HG02885 (cell line): Measurements from ENCODE around the gene GNAQ.

Source experiments
- ATAC-seq: cut with Tn5 transposase; IDR thresholded peaks from one replicate; pipeline ENCODE4 v1.9.1; 2021; ENCODE audit warnings: mild to moderate bottlenecking; ENCODE audit not compliant: unreplicated experiment, poor library complexity

Gene GNAQ

DNA sequence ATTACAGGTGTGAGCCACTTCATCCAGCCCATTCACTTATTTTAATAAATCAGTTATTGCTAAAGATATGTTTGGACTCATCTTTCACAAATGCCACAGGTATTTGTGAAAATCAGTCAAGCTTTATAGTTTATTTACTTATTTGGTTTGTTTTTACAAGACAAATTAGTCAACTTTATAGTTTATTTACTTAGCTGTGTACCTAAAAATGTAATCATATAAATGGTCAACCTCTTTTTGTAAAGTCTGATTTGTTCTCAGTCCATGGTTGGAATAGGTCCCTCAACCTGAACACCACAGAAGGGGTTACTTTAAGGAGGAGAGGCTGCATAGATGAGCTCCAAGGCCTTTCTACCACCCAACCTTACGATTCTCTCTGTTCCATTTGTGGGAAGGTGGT, 80.2 kb downstream of the GNAQ start:
- no peak for ATAC-seq

DNA sequence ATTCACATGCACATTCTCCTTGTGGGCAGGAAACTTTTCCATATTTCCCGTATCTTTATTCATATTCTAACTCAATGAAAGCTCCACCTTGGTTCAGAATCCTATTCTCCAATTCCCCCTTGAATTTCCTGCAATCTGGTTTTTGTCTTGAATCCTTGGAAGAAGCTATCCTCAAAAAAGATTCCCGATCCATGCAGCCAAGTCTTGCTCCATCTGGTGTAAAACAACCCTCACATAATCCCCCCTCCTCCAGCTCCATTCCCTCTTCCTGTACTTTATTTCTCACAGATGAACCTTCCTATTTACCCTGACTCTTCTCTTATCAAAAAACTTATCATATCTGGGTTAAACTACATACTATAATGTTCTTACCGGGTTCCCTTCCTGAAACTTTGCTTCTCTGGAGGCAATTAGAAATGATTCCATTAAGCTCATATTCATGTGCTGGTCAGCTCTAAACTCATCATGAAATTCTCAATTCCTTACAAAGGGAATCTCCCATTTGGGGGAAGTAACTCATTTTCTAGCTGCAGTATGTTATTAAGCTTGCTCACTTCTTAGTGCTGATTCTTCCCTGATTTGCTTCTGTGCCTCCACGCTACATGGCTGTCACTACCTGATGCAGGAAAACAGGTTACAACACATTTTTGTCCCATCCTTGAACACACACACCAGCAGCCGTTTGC, 81.7 kb downstream of the GNAQ start:
- ATAC-seq: no peak

DNA sequence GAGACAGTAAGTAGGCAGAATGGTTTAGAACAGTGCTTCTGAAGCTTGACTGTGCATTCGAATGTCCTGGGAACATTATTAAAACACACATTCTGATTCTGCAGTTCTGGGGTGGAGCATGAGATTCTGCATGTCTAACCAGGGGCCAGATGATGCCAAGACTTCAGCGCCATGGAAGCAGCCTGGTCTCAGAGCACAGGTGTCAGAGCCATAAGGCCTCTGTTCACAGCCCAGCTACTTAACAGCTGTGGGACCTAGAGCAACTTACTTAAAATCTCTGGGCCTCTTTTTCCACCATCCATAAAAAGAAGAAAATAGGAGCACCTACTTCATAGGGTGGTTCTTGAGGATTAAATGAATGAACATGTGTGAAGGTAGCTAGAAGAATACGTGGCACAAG, 84.0 kb downstream of the GNAQ start:
- ATAC-seq: no peak

DNA sequence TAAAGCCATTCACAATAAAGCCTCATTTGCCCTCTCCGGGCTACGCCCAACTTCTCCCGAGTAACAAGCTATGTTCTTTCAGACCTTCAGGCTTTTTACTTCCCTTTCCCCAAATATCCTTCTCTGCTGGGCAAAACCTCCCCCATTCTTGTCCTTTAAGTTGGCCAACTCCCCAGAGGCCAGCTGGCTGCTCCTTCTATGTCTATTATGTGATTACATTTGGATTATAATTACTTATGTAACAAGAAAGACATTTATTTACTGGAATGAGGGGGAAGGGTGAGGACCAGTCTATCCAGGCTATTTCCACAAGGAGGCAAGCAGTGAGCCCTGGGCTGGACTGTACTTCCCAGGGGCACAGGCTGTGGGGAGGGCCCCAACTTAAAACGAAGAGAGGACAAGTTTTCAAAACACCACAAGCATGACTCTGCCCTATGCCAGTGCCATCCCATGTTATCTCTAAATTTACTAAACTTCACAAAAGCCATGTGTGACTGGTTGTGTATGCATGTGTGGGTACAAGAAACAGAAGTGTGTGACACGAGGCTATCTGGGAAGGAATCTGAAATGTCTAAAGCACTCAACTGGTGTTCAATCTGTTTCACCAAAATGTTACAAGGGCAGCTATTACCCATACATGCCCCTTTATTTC, 84.5 kb downstream of the GNAQ start:
- ATAC-seq: no peak

DNA sequence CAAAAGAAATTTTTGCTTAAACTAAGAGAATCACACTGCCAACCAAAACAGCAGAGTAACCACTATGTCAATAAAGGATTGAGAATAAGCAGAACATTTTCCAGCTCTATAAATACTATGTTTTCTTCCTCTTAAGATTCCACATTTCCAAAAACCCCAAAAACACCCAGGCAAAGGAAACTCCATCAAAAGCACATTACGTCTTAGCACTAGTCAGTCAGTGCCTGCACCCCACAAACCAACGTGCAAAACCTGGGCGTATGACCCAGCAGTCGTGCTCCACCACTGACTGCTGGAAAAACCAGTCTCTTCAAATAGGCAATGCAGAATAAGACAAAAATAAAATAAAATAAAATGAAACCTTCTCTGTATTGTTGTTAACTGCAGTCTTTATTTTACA, 85.3 kb downstream of the GNAQ start:
- ATAC-seq: no peak

DNA sequence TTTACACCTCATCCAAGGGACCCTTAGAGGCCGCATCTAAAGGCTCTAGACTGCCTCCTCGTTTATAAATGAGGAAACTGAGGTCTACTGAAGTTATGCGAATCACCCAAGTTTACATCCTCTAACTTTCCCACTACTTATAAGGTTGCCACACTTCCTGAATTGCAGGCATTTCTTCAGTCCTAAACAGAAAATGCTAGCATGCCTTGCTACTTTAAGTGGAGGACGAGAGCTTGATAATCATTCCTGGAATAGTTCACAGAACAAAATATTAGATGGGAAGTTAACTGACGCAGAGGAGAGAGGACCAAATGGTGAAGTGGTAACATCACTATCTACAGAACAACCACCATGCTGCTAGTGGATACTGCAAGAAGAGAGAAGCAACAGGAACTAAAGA, 85.8 kb downstream of the GNAQ start:
- no peak for ATAC-seq

DNA sequence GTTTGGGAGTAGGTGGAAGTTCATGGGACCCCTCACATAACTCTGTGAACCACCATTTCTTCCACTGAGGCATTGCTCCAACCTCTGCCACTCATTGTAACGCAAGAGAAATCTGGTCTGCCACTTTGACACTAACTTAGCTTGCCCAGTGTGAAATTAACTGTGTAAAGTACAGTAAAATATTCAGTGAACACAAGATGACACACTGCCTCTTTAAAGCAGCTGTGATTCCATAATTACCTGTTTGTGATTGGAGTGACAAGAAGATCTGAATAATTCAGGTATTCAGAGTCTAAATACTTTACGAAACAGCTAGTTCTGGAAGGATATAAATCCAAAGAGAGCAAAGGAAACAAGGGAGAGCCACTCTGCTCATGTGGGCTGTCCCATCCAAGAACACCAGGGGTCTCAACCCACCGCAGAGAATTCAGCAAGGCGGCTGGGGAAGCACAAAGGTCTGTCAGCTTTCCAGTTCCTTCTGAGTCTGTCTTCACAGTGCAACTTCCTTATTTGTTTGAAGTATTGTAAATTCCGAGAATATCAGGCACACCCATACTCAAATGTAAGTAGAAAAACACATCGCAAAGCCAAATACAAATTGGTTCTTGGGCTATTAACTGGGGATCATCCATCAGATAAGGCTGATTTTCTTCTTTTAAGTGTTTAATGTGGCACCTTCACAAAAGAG, 86.9 kb downstream of the GNAQ start:
- no peak for ATAC-seq

DNA sequence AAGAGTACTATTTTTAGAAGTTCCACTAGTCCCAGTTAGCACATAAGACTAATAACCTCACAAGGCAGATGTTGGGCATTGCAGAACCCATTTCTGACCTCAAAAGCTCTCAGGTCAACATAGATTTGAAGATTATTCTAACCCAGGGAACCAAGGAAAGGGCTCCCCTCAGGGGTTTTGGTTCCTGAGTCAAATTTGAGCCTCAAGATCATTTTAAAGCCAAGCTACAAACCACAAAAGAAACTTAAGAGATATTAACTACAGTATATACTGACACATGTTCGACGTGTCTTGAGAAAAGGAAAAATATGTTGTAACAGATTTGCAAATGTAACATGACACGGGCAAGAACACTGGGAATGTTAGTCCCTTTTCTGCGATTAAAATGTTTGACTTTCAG, 88.6 kb downstream of the GNAQ start:
- no peak for ATAC-seq

DNA sequence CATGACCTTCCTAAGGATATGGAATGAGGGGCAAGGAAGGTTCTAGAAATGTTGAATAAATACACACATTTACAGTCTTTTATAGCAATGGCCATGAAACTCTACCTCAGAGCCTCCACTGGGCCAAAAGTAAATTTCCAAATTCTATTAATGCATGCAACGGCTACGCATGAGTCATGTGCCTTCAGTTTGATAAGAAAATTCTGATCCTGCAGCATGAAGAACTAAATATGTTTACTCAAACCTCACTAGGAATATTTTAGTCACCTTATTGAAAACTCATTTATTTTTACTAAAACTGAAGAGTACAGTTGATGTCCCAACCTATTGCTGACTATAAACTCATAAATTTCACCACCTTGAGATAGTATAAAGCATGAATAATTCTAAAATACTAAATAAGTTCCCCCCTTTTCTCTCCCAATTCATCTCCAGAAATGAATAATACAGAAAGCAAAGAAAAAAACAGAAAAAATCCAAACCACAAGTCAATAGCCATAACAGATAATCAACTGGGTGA, 92.4 kb downstream of the GNAQ start:
- no peak for ATAC-seq

DNA sequence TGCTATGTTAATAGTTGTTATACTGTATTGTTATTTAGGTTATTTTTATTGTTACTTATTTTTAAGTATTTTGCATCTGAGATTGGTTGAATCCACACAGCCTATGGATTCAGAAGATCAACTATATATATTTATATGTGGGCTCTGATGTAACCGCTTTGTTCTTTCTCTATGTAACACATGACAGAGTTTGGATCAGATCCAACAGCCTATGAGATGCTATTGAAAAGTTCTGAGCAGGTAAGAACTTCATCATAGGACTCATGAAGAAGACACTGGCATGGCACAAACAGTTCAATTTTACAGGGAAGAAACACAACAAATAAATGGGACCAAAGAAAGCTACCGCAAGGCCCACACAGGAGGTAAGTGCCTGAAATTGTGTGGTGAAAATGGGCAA, 93.4 kb downstream of the GNAQ start:
- ATAC-seq: no peak

DNA sequence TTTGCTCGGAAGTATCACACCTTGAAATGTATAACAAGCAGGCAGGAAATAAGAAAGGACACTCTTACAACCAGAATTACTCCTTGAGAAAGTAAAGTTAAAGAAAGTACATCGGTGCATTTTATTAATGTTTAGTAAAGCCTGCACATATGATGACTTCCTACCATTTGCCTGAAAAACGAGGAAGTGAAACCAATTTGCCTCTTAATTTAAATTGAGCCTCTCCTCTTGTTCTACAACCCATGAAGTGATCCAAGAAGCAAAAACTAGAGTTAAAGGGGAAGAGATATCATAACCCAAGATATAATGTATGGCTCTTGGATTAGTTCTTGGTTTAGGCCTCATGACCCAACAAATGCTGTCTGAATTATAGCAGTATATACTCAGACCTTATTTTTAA, 95.6 kb downstream of the GNAQ start:
- no peak for ATAC-seq

DNA sequence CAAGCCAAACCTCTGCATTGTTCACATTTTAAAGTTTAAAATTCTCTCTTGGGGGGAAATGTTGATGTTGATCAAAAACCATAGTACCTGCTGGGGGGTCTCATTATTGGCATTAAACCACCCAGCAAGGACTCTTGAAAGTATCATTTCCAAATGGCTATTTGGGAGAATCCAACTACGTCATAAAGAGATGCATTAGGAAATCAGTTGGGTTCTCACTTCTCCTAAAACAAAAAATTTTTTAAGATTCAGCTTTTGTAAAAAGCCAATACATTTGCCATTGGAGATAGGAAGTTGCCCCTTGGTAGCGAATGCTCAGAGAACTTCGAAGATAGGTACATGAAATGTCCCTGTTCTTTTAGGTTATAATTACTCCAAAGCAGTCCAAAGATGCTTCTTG, 96.4 kb downstream of the GNAQ start:
- no peak for ATAC-seq

DNA sequence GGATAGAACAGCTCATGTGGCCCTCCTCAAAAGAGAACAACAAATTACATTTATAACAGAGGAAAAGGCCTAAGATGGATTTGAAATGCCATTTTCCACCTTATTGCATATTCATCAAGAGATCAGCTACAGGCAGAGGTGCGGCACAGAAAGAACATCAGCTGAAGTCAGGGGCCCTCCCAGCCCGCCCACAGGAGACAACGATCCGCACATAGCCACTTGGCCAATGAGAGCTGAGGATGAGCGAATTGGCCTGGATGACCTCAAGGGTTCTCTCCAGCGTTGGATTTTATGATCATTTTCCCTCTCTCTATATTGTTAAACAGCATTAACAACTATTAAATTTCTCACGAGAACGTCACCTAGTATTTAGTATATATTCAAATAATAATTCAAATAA, 97.6 kb downstream of the GNAQ start:
- no peak for ATAC-seq

DNA sequence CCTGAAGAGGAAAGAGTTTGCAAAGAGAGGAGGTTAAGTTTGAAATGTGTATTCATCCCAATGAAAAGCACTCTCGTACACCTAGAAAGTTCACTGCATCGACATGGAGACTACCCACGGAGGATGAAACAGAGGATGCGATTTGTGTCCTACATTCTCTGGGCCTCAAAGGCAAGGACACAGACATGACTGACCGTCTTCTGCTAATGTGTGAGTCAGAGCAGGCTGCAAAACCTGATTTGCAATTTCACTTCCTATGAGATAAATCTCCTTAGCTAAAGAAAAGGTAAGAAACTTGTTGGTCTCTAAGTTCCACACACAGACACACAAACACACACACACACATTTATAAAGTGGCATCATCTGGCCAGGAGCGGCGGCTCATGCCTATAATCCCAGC, 98.6 kb downstream of the GNAQ start:
- no peak for ATAC-seq

DNA sequence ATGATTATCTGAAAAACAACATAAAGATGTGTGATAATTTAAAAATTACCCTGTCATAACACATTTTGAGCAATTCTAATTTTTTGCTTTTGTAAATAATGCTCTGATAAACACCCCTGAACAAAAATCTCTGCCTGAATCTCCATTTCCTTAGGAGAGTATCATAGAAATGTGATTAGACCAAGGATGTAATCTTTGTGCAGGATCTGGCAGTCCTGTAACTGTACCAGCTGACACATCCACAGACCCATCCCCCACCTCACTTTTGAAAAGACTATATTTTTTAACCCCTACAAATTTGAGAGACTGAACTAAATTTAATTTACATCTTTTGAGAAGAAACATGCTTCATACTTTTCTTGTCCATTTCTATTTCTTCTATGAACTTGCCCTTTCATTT, 101.7 kb downstream of the GNAQ start:
- ATAC-seq: no peak

DNA sequence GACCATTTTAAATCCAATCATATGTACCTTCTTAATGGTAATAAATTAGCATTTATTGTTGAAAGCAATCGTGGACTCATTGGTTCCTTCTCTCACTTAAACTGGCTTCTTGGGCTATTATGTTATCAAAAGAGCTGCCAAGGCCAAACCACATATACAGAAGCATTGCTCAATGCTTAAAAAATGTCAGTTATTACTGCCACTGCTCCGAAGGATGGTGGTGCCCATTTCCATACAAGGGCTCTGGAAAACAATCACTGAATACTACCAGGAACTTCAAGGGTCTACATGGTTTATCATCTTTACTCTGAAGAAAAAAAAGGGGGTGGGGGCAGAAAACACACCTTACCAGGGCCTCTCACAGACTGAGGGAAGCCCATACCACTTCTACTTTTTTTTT, 104.3 kb downstream of the GNAQ start:
- no peak for ATAC-seq

DNA sequence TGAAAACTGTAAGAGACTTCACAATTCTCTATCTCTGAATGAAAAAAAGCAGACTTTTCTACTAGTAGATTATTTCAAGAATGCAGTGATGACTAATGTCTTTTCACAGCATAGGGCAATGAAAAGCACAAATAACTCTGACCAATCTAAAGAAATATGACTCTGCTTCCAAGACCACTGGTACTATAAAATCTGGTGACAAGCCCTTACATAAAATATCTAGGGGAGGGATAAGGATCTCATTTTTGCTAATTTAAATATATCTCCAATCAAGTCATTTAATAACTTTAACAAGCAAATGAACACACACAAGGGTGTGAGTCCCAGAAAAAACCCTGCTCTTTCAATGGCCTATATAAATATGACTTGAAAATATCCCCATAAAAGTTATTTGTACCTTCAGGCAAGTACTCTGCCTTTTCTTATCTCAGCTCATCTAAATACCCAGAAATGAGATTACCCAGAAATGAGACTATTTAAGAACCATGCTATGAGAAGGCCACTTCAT, 105.2 kb downstream of the GNAQ start:
- no peak for ATAC-seq

DNA sequence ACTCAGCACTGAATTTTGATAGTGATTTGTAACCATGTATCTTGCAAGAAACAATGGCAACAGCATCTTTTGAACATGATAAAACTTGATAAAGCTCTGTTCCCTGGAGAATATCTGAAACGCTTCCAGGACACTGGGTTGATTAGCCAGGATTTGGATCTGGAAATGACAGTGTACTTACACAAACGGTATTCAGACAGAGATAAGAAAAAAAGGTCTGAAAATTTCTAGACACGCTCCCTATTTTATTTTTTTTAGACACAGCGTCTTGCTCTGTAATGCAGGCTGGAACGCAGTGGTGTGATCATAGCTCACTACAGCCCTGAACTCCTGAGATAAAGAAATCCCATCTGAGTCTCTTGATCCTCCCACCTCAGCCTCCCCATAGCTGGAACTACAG, 109.0 kb downstream of the GNAQ start:
- ATAC-seq: no peak

DNA sequence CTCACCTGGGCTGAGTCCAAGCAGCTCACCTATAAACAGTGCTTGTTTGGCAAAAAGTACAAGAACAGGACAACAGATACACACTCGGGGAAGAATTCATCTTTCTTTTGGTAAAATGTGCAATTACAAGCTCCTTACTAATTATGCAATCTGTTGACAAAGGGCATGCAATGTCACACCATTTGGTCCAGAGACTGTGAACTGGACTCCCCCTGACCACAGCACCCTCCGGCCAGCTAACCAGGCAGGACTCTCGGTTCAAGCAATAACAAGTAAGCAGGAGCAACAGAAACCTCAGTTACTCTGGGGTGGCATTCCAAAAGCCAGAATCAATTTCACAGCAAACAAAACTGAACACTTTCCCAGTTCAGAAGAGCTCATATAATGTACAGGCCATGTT, 113.8 kb downstream of the GNAQ start:
- no peak for ATAC-seq

DNA sequence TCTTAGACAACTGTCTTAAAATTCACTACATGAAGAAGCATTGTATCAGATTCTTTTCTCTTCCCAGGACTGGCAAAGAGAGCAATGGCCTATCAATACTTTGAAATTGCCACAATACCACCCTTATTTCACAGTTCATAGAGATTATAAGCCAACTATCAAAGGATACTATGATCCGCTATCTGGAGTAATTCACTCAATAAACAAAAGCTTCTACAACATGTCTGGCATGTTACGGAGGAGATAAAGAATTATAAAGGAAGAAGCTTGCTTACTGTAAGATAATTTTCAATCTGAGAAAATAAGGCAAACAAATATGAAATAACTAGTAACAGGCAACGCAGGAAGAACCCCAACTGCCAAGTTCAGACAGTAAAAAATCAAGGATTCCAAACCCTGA, 114.8 kb downstream of the GNAQ start:
- no peak for ATAC-seq

DNA sequence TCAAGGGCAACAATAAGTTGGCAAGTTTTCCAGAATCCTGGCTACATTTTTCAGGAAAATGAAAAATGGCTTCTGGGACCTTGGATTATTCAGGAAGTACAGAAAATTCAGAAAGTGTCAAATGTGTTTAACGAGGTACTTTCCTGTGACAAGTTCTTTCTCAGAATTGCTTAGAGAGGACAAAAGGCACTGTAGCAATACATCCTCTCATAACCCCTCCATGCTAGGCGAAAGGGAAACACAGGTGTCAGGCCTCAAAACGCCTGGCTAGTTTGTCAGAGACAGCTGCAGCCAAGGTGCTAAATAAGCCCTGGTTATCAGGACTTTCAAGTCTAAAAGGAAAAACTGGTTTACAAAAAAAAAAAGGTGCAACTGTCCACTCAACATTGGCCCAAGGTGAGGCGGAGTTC, 115.2 kb downstream of the GNAQ start:
- ATAC-seq: peak; percentile 75
